K562 (cell line): Measurements from ENCODE around the gene ZNF467. TPM values are rescaled to one million over a fixed set of nuclear protein-coding genes. Genes with fewer than 3 reads are reported as not detected.

ENCODE experiments used
- CREB1 ChIP-seq, 2 experiments: sonication (generic) in 1 of 2; formaldehyde crosslinking in 1 of 2; IDR thresholded peaks; 2 replicates each; pipeline versions ENCODE4 v1.6.1 to v1.8.0; 2012 to 2022; ENCODE audit warnings: inconsistent platforms in 1 of 2, mild to moderate bottlenecking in 1 of 2, missing genetic modification reagents in 1 of 2, moderate library complexity in 1 of 2
- CREM ChIP-seq: IDR thresholded peaks from 2 replicates; pipeline ENCODE4 v1.6.1; 2014; ENCODE audit warnings: antibody characterized with exemption, low read depth
- GATA2 ChIP-seq: sonication (generic); formaldehyde crosslinking; IDR thresholded peaks from 2 replicates; pipeline ENCODE4 v1.4.0; 2020; ENCODE audit warnings: mild to moderate bottlenecking, missing genetic modification reagents
- KHSRP ChIP-seq: fragments of 450-650 bp; IDR thresholded peaks from 2 replicates; pipeline ENCODE4 v1.6.1; 2017
- MGA ChIP-seq: fragments of 450-650 bp; IDR thresholded peaks from 2 replicates; pipeline ENCODE4 v1.6.1; 2016; ENCODE audit warnings: mild to moderate bottlenecking, moderate library complexity
- NR4A1 ChIP-seq, 2 experiments: fragments of 250-450 bp in 1 of 2; fragments of 450-650 bp in 1 of 2; sonication (Bioruptor Pico) in 1 of 2; IDR thresholded peaks; 2 replicates each; pipeline versions ENCODE4 v1.4.0 to v1.6.1; 2016 to 2020; ENCODE audit warnings: mild to moderate bottlenecking in 2 of 2, missing compliant biosample characterization in 1 of 2, missing genetic modification characterization in 1 of 2, moderate library complexity in 1 of 2
- RBM25 ChIP-seq: fragments of 200-400 bp; formaldehyde crosslinking; IDR thresholded peaks from 2 replicates; pipeline ENCODE4 v1.6.1; 2018; ENCODE audit warnings: low read length, low read depth, moderate library complexity; ENCODE audit not compliant: severe bottlenecking
- STAT5B ChIP-seq: fragments of 250-450 bp; sonication (Bioruptor Pico); IDR thresholded peaks from 2 replicates; pipeline ENCODE4 v1.8.0; 2021; ENCODE audit warnings: mild to moderate bottlenecking, inconsistent platforms
- TAL1 ChIP-seq: fragments of 450-650 bp; IDR thresholded peaks from 2 replicates; pipeline ENCODE4 v1.6.1; 2016; ENCODE audit warnings: mild to moderate bottlenecking
- WHSC1 ChIP-seq: IDR thresholded peaks from one replicate; pipeline ENCODE4 v1.6.1; 2012; ENCODE audit warnings: low read length, control low read depth, inconsistent platforms
- YY1 ChIP-seq, 3 experiments: IDR thresholded peaks; 2 replicates each; pipeline ENCODE4 v1.6.1; 2011; ENCODE audit warnings: low read length in 2 of 3, mild to moderate bottlenecking in 2 of 3, moderate library complexity in 2 of 3, borderline replicate concordance in 1 of 3, control low read depth in 1 of 3, low read depth in 1 of 3; ENCODE audit not compliant: insufficient read depth in 3 of 3, insufficient replicate concordance in 2 of 3, control insufficient read depth in 1 of 3, insufficient read length in 1 of 3; ENCODE audit errors: extremely low read depth in 1 of 3
- ZBTB5 ChIP-seq: fragments of 450-650 bp; IDR thresholded peaks from 2 replicates; pipeline ENCODE4 v1.6.1; 2017; ENCODE audit warnings: antibody characterized with exemption
- ZNF12 ChIP-seq: sonication (generic); formaldehyde crosslinking; IDR thresholded peaks from 2 replicates; pipeline ENCODE4 v1.4.0; 2020; ENCODE audit warnings: mild to moderate bottlenecking, missing genetic modification reagents
- ZNF408 ChIP-seq: fragments of 250-450 bp; sonication (Bioruptor Pico); IDR thresholded peaks from 2 replicates; pipeline ENCODE4 v1.4.0; 2020; ENCODE audit warnings: low read depth, mild to moderate bottlenecking, moderate library complexity
- ZNF551 ChIP-seq: fragments of 250-450 bp; sonication (Bioruptor Pico); IDR thresholded peaks from 2 replicates; pipeline ENCODE4 v1.5.0; 2021; ENCODE audit warnings: mild to moderate bottlenecking, moderate library complexity
- polyA plus RNA-seq, 8 experiments: library from polyadenylated mRNA; depleted of rRNA in 4 of 8; stranded (reverse) in 5 of 8; unstranded in 3 of 8; fragments of >200 nt; fragmentation: Nextera tagmentation in 2 of 8; fragmentation: Illumina TruSeq in 1 of 8; extraction: Ambion mirVana in 2 of 8; extraction: Trizol in 1 of 8; gene quantifications; 2 replicates each; pipeline versions ENCODE4 v1.2.1 to v1.2.3, GENCODE V29; 2011 to 2014; ENCODE audit warnings: inconsistent platforms in 1 of 8, missing spikeins in 1 of 8
- total RNA-seq, 7 experiments: library from RNA; depleted of rRNA in 6 of 7; stranded (reverse); fragments of >200 nt in 6 of 7; fragmentation: Illumina TruSeq in 2 of 7; extraction: Trizol in 2 of 7; gene quantifications; 2 replicates each; pipeline versions ENCODE4 v1.2.1 to v1.2.3, GENCODE V29; 2011 to 2021; ENCODE audit warnings: low replicate concordance in 1 of 7

ZNF467 gene
- total and polyA plus RNA-seq, 9 of the 15 experiments (the other 6 are each of a cell fraction or from before 2014, with no cell fraction given) = 0.32 to 14.2 (median 1.7) TPM

GRCh38 chr7:149771720-149772240, 1.6 kb downstream of the ZNF467 start (continued):
- TF ChIP-seq MGA = no peak
- TF ChIP-seq ZNF12 (CRISPR knock-in tag) = no peak
- no peak for TF ChIP-seq ZNF408
- TF ChIP-seq NR4A1 (CRISPR knock-in tag; IDR thresholded peaks at IDR 0.05) = no peak
- TF ChIP-seq NR4A1 (tag; IDR thresholded peaks at IDR 0.05) = no peak
- no peak for TF ChIP-seq ZNF551 (CRISPR knock-in tag)
- peak; percentile 49 for TF ChIP-seq CREB1 (IDR thresholded peaks at IDR 0.05)
- TF ChIP-seq CREB1 (CRISPR knock-in tag; IDR thresholded peaks at IDR 0.05) = no peak
- TF ChIP-seq RBM25 = no peak
- no peak for TF ChIP-seq WHSC1
- TF ChIP-seq CREM = peak; percentile 20; the same call in 1 of the 2 replicates
- no peak for TF ChIP-seq GATA2 (CRISPR knock-in tag)
- TF ChIP-seq YY1 (IDR thresholded peaks at IDR 0.05; ENCODE audit: borderline replicate concordance in 1 of 3, control insufficient read depth in 1 of 3, extremely low read depth in 1 of 3, insufficient read depth in 3 of 3, insufficient read length in 1 of 3, insufficient replicate concordance in 2 of 3, low read depth in 1 of 3, low read length in 2 of 3) = peak in 2 of 3 experiments; percentile 26 to 59
- no peak for TF ChIP-seq KHSRP
- TF ChIP-seq TAL1 = no peak
- TF ChIP-seq ZBTB5 = peak; percentile 74; the same call in 1 of the 2 replicates
- TF ChIP-seq STAT5B (CRISPR knock-in tag) = no peak
